Endothelial cell of umbilical vein (primary cell): ENCODE measurements around the gene CXCR2. TPM values are rescaled to one million over a fixed set of nuclear protein-coding genes. Genes with fewer than 3 reads are reported as not detected.

Experiments used
- Bru-seq: library from RNA; stranded (reverse); fragments of 400-500 nt; gene quantifications from one replicate; lab custom pipeline; 2021; lab: Mats Ljungman, UMichigan
- BruChase-seq, 2 experiments: library from RNA; stranded (reverse); fragments of 400-500 nt; gene quantifications; one replicate each; lab custom pipeline; 2021; lab: Mats Ljungman, UMichigan
- BruUV-seq: library from RNA; stranded (reverse); fragments of 400-500 nt; replicated peaks from 2 replicates; lab custom pipeline; 2021; lab: Mats Ljungman, UMichigan
- CTCF ChIA-PET: fragments of 300-600, 350-600 bp; sonication (Branson Sonifier 250); formaldehyde crosslinking; loops from one replicate; lab custom pipeline; 2021; ENCODE audit warnings: antibody characterized with exemption, inconsistent platforms; lab: Charles Lee
- POLR2A ChIA-PET: fragments of 300-600, 350-600 bp; sonication (Branson Sonifier 250); formaldehyde crosslinking; loops from one replicate; lab custom pipeline; 2021; ENCODE audit warnings: antibody characterized with exemption, inconsistent platforms; lab: Charles Lee
- DNase-seq: peaks from one replicate; pipeline ENCODE4 v3.0.0-alpha.2; 2011; ENCODE audit warnings: low read depth, low spot score
- FAIRE-seq: peaks from 2 replicates; lab custom pipeline; 2011; peaks lifted over from hg19 to GRCh38; lab: Jason Lieb, UNC
- H2AFZ ChIP-seq: 2 replicates; pipeline ENCODE4 v1.6.0; 2012; ENCODE audit warnings: low read depth, low read length, control low read depth, inconsistent platforms
- H3K27ac ChIP-seq: 2 replicates; pipeline ENCODE4 v1.5.1; 2011; ENCODE audit warnings: low read depth, mild to moderate bottlenecking, control low read depth, low read length, moderate library complexity; ENCODE audit not compliant: insufficient read depth
- H3K27me3 ChIP-seq, 2 experiments: 2 replicates each; pipeline versions ENCODE4 v1.6.0 to v1.6.1; 2011; ENCODE audit warnings: low read length in 2 of 2, mixed read lengths in 1 of 2; ENCODE audit not compliant: control insufficient read depth in 2 of 2, insufficient read depth in 2 of 2
- H3K36me3 ChIP-seq, 2 experiments: 2 replicates in 1 of 2; 3 replicates in 1 of 2; pipeline ENCODE4 v1.5.1; 2011; ENCODE audit warnings: low read length in 2 of 2, mild to moderate bottlenecking in 1 of 2, moderate library complexity in 1 of 2; ENCODE audit not compliant: control insufficient read depth in 2 of 2, insufficient read depth in 2 of 2; ENCODE audit errors: extremely low read depth in 1 of 2
- H3K4me1 ChIP-seq: 3 replicates; pipeline ENCODE4 v1.5.1; 2011; ENCODE audit warnings: mild to moderate bottlenecking, low read length; ENCODE audit not compliant: control insufficient read depth, insufficient read depth; ENCODE audit errors: extremely low read depth
- H3K4me2 ChIP-seq: 2 replicates; pipeline ENCODE4 v1.6.1; 2011; ENCODE audit warnings: low read length, control low read depth, mixed read lengths; ENCODE audit not compliant: insufficient read depth
- H3K4me3 ChIP-seq, 3 experiments: fragments of 200-600 bp in 1 of 3; sonication (generic), shearing (Covaris generic) in 1 of 3; replicated peaks in 1 of 3; 2 replicates each; pipeline ENCODE4 v1.5.1; 2011 to 2016; ENCODE audit warnings: control low read depth in 3 of 3, low read length in 3 of 3, mild to moderate bottlenecking in 2 of 3, inconsistent platforms in 1 of 3, low read depth in 1 of 3, moderate library complexity in 1 of 3; ENCODE audit not compliant: insufficient read depth in 1 of 3
- H3K79me2 ChIP-seq: 2 replicates; pipeline ENCODE4 v1.6.0; 2012; ENCODE audit warnings: low read length, inconsistent platforms; ENCODE audit not compliant: control insufficient read depth, insufficient read depth
- H3K9ac ChIP-seq: replicated peaks from 2 replicates; pipeline ENCODE3; 2011; ENCODE audit warnings: low read length, control low read depth; ENCODE audit not compliant: insufficient read depth; ENCODE audit errors: extremely low read depth
- H3K9me1 ChIP-seq: replicated peaks from 3 replicates; pipeline ENCODE4 v1.6.0; 2011; ENCODE audit warnings: mild to moderate bottlenecking, low read length; ENCODE audit not compliant: control insufficient read depth, insufficient read depth; ENCODE audit errors: extremely low read depth
- H3K9me3 ChIP-seq: replicated peaks from 2 replicates; pipeline ENCODE4 v1.5.1; 2012; ENCODE audit warnings: low read length, inconsistent platforms; ENCODE audit not compliant: control insufficient read depth, insufficient read depth
- H4K20me1 ChIP-seq: replicated peaks from 2 replicates; pipeline ENCODE3; 2011; ENCODE audit warnings: mild to moderate bottlenecking, low read length; ENCODE audit not compliant: control insufficient read depth, insufficient read depth; ENCODE audit errors: extremely low read depth
- FOS ChIP-seq: IDR thresholded peaks from 2 replicates; pipeline ENCODE4 v1.6.1; 2011; ENCODE audit warnings: mild to moderate bottlenecking, low read length, moderate library complexity, borderline replicate concordance; ENCODE audit not compliant: insufficient read depth
- GATA2 ChIP-seq: IDR thresholded peaks from 2 replicates; pipeline ENCODE4 v1.7.0; 2011; ENCODE audit warnings: low read depth, mild to moderate bottlenecking, moderate library complexity, mixed read lengths, low read length; ENCODE audit not compliant: insufficient read length, insufficient read depth
- POLR2AphosphoS5 ChIP-seq: IDR thresholded peaks from 2 replicates; pipeline ENCODE4 v1.6.1; 2012; ENCODE audit warnings: low read depth, mild to moderate bottlenecking, control low read depth, low read length, moderate library complexity; ENCODE audit not compliant: insufficient read depth
- dilution Hi-C: fragments of 300-500 bp; cut with MboI; formaldehyde crosslinking; loops from one replicate; pipeline ENCODE4 v1.15.0; 2019; ENCODE audit warnings: low sequenced_read_pairs; ENCODE audit not compliant: extremely low pct_ligation_motif_present
- intact Hi-C: fragments of 100-400 bp; cut with micrococcal nuclease; formaldehyde crosslinking; loops from one replicate; pipeline ENCODE4 v1.10.0; 2022
- long read RNA-seq: library from polyadenylated mRNA; stranded (forward); transcript quantifications from one replicate; pipeline ENCODE4 v2.0.0, GENCODE V29; 2021
- polyA minus RNA-seq, 3 experiments: library from RNA; depleted of rRNA, polyadenylated mRNA; stranded (reverse); fragments of >200 nt; gene quantifications; 1 replicate in 1 of 3; 2 replicates in 2 of 3; pipeline ENCODE4 v1.2.3, GENCODE V29; 2011
- polyA plus RNA-seq, 4 experiments: library from polyadenylated mRNA; depleted of rRNA in 3 of 4; stranded (reverse) in 3 of 4; unstranded in 1 of 4; fragments of >200 nt; gene quantifications; 2 replicates each; pipeline versions ENCODE4 v1.2.1 to v1.2.3, GENCODE V29; 2011 to 2012; ENCODE audit warnings: missing spikeins in 1 of 4
- total RNA-seq: library from RNA; stranded (reverse); gene quantifications from 2 replicates; pipeline ENCODE4 v1.2.3, GENCODE V29; 2021
- TF ChIP-seq, protein P1 (sequence below), 2 donors: IDR thresholded peaks; 1 replicate in 1 of 2; 2 replicates in 1 of 2; pipeline ENCODE4 v1.5.1; 2011; ENCODE audit warnings: low read length in 2 of 2, mild to moderate bottlenecking in 2 of 2, moderate library complexity in 2 of 2, control low read depth in 1 of 2, inconsistent platforms in 1 of 2, low read depth in 1 of 2; ENCODE audit not compliant: insufficient read depth in 1 of 2; ENCODE audit errors: extremely low read depth in 1 of 2

The CXCR2 gene
- total RNA-seq (not detected in 2 replicates), polyA plus RNA-seq (not detected in 2 replicates), polyA minus RNA-seq (not detected in 2 replicates), Bru-seq, nascent RNA (not detected), BruChase-seq, experiment 1, labeled RNA remaining after a 6-hour chase (not detected), BruChase-seq, experiment 2, labeled RNA remaining after a 2-hour chase (not detected)
- not detected in 2 replicates for polyA plus RNA-seq (2011; cell fraction: cytosol; rRNA removed)
- not detected in 2 replicates for polyA plus RNA-seq (2011; cell fraction: nucleus; rRNA removed)
- not detected in 2 replicates for polyA plus RNA-seq (2012)
- polyA minus RNA-seq (2011; cell fraction: cytosol; rRNA and poly(A)+ RNA removed), result not detected
- not detected in 2 replicates for polyA minus RNA-seq (2011; cell fraction: nucleus; rRNA and poly(A)+ RNA removed)
- long read RNA-seq, result 0 reads

DNA sequence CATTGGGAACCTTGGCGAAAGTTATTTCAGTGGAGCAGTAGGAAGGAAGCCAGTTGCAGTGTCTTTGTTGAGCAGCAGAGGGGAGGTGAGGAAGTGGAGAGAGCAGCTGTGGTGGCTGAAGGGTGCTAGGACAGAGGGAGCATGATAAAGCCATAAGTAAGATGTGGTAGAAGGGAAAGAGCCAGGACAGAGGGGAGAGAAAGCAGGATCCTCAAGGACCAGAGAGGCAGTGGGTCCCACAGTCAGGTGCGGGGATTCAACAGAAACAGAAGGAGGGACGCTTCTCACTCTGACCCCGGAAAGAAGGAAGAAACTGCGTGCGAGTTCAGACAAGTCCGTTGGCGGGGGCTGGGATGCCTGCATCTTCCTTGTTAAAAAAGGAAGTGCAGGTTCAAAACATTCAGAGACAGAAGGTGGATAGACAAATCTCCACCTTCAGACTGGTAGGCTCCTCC, at the start of gene CXCR2:
CXCR2 (plus strand) TSS at position 403 of the 455 bp plus-strand sequence. CDS start 8,774 bp downstream, outside the sequence.
- Histone ChIP-seq H3K36me3 (no peaks in the 10 kb centered on the region), H3K9me1 (no peaks in the 10 kb centered on the region), H3K4me3 (no peak within 1 kb of the TSS), H3K27me3 (no peaks in the 10 kb centered on the region), H4K20me1 (no peaks in the 10 kb centered on the region), H3K4me1 (no peaks in the 10 kb centered on the region), H3K9me3 (no peaks in the 10 kb centered on the region), H3K79me2 (no peaks in the 10 kb centered on the region), H2AFZ (no peak within 1 kb of the TSS), H3K4me2 (no peak within 1 kb of the TSS), H3K27ac (no peak within 1 kb of the TSS), H3K9ac (no peak within 1 kb of the TSS)
- FAIRE-seq (no peak), DNase-seq (no peak)
- ChIA-PET POLR2A (no interaction called here), CTCF (no interaction called here)
- TF ChIP-seq, protein P1, sequence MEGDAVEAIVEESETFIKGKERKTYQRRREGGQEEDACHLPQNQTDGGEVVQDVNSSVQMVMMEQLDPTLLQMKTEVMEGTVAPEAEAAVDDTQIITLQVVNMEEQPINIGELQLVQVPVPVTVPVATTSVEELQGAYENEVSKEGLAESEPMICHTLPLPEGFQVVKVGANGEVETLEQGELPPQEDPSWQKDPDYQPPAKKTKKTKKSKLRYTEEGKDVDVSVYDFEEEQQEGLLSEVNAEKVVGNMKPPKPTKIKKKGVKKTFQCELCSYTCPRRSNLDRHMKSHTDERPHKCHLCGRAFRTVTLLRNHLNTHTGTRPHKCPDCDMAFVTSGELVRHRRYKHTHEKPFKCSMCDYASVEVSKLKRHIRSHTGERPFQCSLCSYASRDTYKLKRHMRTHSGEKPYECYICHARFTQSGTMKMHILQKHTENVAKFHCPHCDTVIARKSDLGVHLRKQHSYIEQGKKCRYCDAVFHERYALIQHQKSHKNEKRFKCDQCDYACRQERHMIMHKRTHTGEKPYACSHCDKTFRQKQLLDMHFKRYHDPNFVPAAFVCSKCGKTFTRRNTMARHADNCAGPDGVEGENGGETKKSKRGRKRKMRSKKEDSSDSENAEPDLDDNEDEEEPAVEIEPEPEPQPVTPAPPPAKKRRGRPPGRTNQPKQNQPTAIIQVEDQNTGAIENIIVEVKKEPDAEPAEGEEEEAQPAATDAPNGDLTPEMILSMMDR (IDR thresholded peaks at IDR 0.05; ENCODE audit: extremely low read depth in 1 of 2, insufficient read depth in 1 of 2, low read depth in 1 of 2, low read length in 2 of 2), result no peak
- no peak for TF ChIP-seq GATA2
- TF ChIP-seq FOS, result no peak
- no peak for TF ChIP-seq POLR2AphosphoS5
- no TSS peak for BruUV-seq
- intact Hi-C loops, result no loop called here
- dilution Hi-C loops, result no loop called here
